Stimulated activated CD8-positive, alpha-beta memory T cell treated with anti-CD3 and anti-CD28 coated beads, Interleukin-7, amount 100 ng/mL, for 24 hours (primary cell): Measurements from ENCODE around the gene PCF11.
"Not testable (repeated sequence)": the region's sequence is repeated elsewhere in the genome, so short reads cannot be mapped to it uniquely, and the experiment has no call there.

Experiments used
- DNase-seq: peaks from one replicate; pipeline ENCODE4 v3.0.0-alpha.2; 2020; ENCODE audit warnings: low read depth

Gene PCF11

GRCh38 chr11:83156996-83157593, at the start of gene PCF11:
Gene PCF11 (plus strand): TSS chr11:83157131. CDS start chr11:83157440, 309 bp downstream.
- peak; percentile 94 for DNase-seq

- no peak for DNase-seq
Observed at GRCh38 chr11:83112886-83113285, 44.0 kb upstream of the PCF11 start.

GRCh38 chr11:83115026-83115425, 41.9 kb upstream of the PCF11 start:
- DNase-seq, result no peak

GRCh38 chr11:83115551-83115950, 41.4 kb upstream of the PCF11 start:
- DNase-seq, result no peak

- DNase-seq, result no peak
Observed at GRCh38 chr11:83116015-83116641, 40.8 kb upstream of the PCF11 start.

- DNase-seq, result no peak
Observed at GRCh38 chr11:83118814-83119213, 38.1 kb upstream of the PCF11 start.

GRCh38 chr11:83119216-83119615, 37.7 kb upstream of the PCF11 start:
- DNase-seq, result no peak

GRCh38 chr11:83120327-83120726, 36.6 kb upstream of the PCF11 start:
- no peak for DNase-seq

- DNase-seq, result no peak
Observed at GRCh38 chr11:83122050-83122449, 34.9 kb upstream of the PCF11 start.

GRCh38 chr11:83122766-83123165, 34.2 kb upstream of the PCF11 start:
- no peak for DNase-seq

GRCh38 chr11:83124636-83125424, 32.1 kb upstream of the PCF11 start:
- no peak for DNase-seq

- DNase-seq, result no peak
Observed at GRCh38 chr11:83125577-83125976, 31.4 kb upstream of the PCF11 start.

GRCh38 chr11:83127310-83127637, 29.7 kb upstream of the PCF11 start:
- no peak for DNase-seq

- DNase-seq, result no peak
Observed at GRCh38 chr11:83132191-83132590, 24.7 kb upstream of the PCF11 start.

GRCh38 chr11:83133266-83133665, 23.7 kb upstream of the PCF11 start:
- not testable (repeated sequence) for DNase-seq

- no peak for DNase-seq
Observed at GRCh38 chr11:83139310-83139709, 17.6 kb upstream of the PCF11 start.

- no peak for DNase-seq
Observed at GRCh38 chr11:83140691-83141455, 16.1 kb upstream of the PCF11 start.

GRCh38 chr11:83147895-83148294, 9.0 kb upstream of the PCF11 start:
- no peak for DNase-seq

- no peak for DNase-seq
Observed at GRCh38 chr11:83150450-83150849, 6.5 kb upstream of the PCF11 start.

GRCh38 chr11:83151274-83151977, 5.5 kb upstream of the PCF11 start:
- DNase-seq, result no peak

GRCh38 chr11:83152264-83152663, 4.7 kb upstream of the PCF11 start:
- DNase-seq, result no peak

- DNase-seq, result no peak
Observed at GRCh38 chr11:83153764-83154163, 3.2 kb upstream of the PCF11 start.
